WTC11 (cell line): Measurements from ENCODE around the gene USH1C. TPM values are rescaled to one million over a fixed set of nuclear protein-coding genes. Genes with fewer than 3 reads are reported as not detected.

Source experiments
- ATAC-seq: fragments of 200-7000 bp; cut with Tn5 transposase; 2 replicates; pipeline ENCODE4 v1.10.0; 2021; ENCODE audit warnings: mild to moderate bottlenecking, moderate library complexity
- CTCF ChIA-PET: fragments of 300-600 bp; sonication (Branson Sonifier 250); formaldehyde crosslinking; loops from one replicate; lab custom pipeline; 2021; ENCODE audit warnings: antibody characterized with exemption; lab: Charles Lee
- POLR2A ChIA-PET: fragments of 350-600 bp; sonication (Branson Sonifier 250); formaldehyde crosslinking; loops from one replicate; lab custom pipeline; 2021; ENCODE audit warnings: antibody characterized with exemption; lab: Charles Lee
- DNase-seq: peaks from one replicate; pipeline ENCODE4 v3.0.0; 2021; ENCODE audit warnings: low spot score
- H3K27ac Mint-ChIP-seq: 2 replicates; pipeline ENCODE4 v1.8.0; 2021; ENCODE audit warnings: mixed read lengths
- H3K27me3 Mint-ChIP-seq: 2 replicates; pipeline ENCODE4 v1.8.0; 2021; ENCODE audit warnings: low read depth, mild to moderate bottlenecking, moderate library complexity, mixed read lengths
- H3K36me3 Mint-ChIP-seq: 2 replicates; pipeline ENCODE4 v1.8.0; 2021; ENCODE audit warnings: mixed read lengths
- H3K4me1 Mint-ChIP-seq: 2 replicates; pipeline ENCODE4 v1.8.0; 2022; ENCODE audit warnings: mixed read lengths
- H3K4me3 Mint-ChIP-seq: 2 replicates; pipeline ENCODE4 v1.8.0; 2021; ENCODE audit warnings: mild to moderate bottlenecking, moderate library complexity, mixed read lengths
- H3K9me3 Mint-ChIP-seq: 2 replicates; pipeline ENCODE4 v1.8.0; 2021; ENCODE audit warnings: mixed read lengths
- ATF1 ChIP-seq: sonication (generic); formaldehyde crosslinking; IDR thresholded peaks from 2 replicates; pipeline ENCODE4 v1.8.1; 2023; ENCODE audit warnings: mild to moderate bottlenecking, moderate library complexity, missing genetic modification reagents
- CREB1 ChIP-seq: sonication (generic); formaldehyde crosslinking; IDR thresholded peaks from 2 replicates; pipeline ENCODE4 v1.8.0; 2023; ENCODE audit warnings: mild to moderate bottlenecking, missing genetic modification reagents
- FOXK1 ChIP-seq: sonication (generic); formaldehyde crosslinking; IDR thresholded peaks from 2 replicates; pipeline ENCODE4 v1.8.0; 2022; ENCODE audit warnings: mild to moderate bottlenecking, moderate library complexity, missing genetic modification reagents
- GRHL2 ChIP-seq: fragments of 250-450 bp; sonication (Bioruptor Pico); IDR thresholded peaks from 2 replicates; pipeline ENCODE4 v1.8.0; 2022; ENCODE audit warnings: mild to moderate bottlenecking, moderate library complexity; ENCODE audit not compliant: insufficient replicate concordance, severe bottlenecking
- GTF2I ChIP-seq: fragments of 250-450 bp; sonication (Bioruptor Pico); conservative IDR thresholded peaks from 2 replicates; pipeline ENCODE4 v1.4.0; 2021; ENCODE audit warnings: mild to moderate bottlenecking
- JAZF1 ChIP-seq: fragments of 250-450 bp; sonication (Bioruptor Pico); IDR thresholded peaks from 2 replicates; pipeline ENCODE4 v1.9.0; 2021; ENCODE audit warnings: moderate library complexity, mild to moderate bottlenecking, inconsistent platforms
- SMAD3 ChIP-seq: sonication (generic); formaldehyde crosslinking; IDR thresholded peaks from 2 replicates; pipeline ENCODE4 v1.8.0; 2022; ENCODE audit warnings: missing genetic modification reagents, mild to moderate bottlenecking, borderline replicate concordance
- SMAD4 ChIP-seq: sonication (generic); formaldehyde crosslinking; IDR thresholded peaks from 2 replicates; pipeline ENCODE4 v1.8.0; 2022; ENCODE audit warnings: mild to moderate bottlenecking, missing genetic modification reagents
- ZNF219 ChIP-seq: sonication (generic); formaldehyde crosslinking; IDR thresholded peaks from 2 replicates; pipeline ENCODE4 v1.8.0; 2023; ENCODE audit warnings: missing genetic modification reagents, mild to moderate bottlenecking, borderline replicate concordance
- ZNF671 ChIP-seq: fragments of 250-450 bp; sonication (Bioruptor Pico); IDR thresholded peaks from 2 replicates; pipeline ENCODE4 v1.8.0; 2021; ENCODE audit warnings: mild to moderate bottlenecking
- total RNA-seq: library from RNA; stranded (reverse); gene quantifications from 3 replicates; pipeline ENCODE4 v1.2.3, GENCODE V29; 2021
- TF ChIP-seq, protein P1 (sequence below): sonication (generic); formaldehyde crosslinking; IDR thresholded peaks from 2 replicates; pipeline ENCODE4 v1.8.0; 2022; ENCODE audit warnings: mild to moderate bottlenecking, missing genetic modification reagents
- TF ChIP-seq, protein P2 (sequence below): sonication (generic); formaldehyde crosslinking; IDR thresholded peaks from 2 replicates; pipeline ENCODE4 v1.8.1; 2023; ENCODE audit warnings: mild to moderate bottlenecking, missing genetic modification reagents
- TF ChIP-seq, protein P3 (sequence below): sonication (generic); formaldehyde crosslinking; IDR thresholded peaks from 2 replicates; pipeline ENCODE4 v1.8.1; 2023; ENCODE audit warnings: mild to moderate bottlenecking, missing genetic modification reagents, moderate library complexity
- TF ChIP-seq, protein P4 (sequence below): sonication (generic); formaldehyde crosslinking; IDR thresholded peaks from 2 replicates; pipeline ENCODE4 v1.8.1; 2022; ENCODE audit warnings: mild to moderate bottlenecking, moderate library complexity, missing genetic modification reagents
- TF ChIP-seq, protein P5 (sequence below): fragments of 200-600 bp; IDR thresholded peaks from 2 replicates; pipeline ENCODE4 v1.8.0; 2022; ENCODE audit warnings: antibody characterized with exemption
- TF ChIP-seq, protein P6 (sequence below): sonication (generic); formaldehyde crosslinking; IDR thresholded peaks from 2 replicates; pipeline ENCODE4 v1.8.0; 2022; ENCODE audit warnings: missing genetic modification reagents
- TF ChIP-seq, protein P7 (sequence below): fragments of 250-450 bp; sonication (Bioruptor Pico); IDR thresholded peaks from 2 replicates; pipeline ENCODE4 v2.1.2; 2022; ENCODE audit warnings: mild to moderate bottlenecking, moderate library complexity
- TF ChIP-seq, protein P8 (sequence below): sonication (generic); formaldehyde crosslinking; conservative IDR thresholded peaks from 2 replicates; pipeline ENCODE4 v1.8.1; 2022; ENCODE audit warnings: mild to moderate bottlenecking, missing genetic modification reagents

The USH1C gene
- total RNA-seq, 1 experiment from 2014 or later = 3.9 TPM

DNA sequence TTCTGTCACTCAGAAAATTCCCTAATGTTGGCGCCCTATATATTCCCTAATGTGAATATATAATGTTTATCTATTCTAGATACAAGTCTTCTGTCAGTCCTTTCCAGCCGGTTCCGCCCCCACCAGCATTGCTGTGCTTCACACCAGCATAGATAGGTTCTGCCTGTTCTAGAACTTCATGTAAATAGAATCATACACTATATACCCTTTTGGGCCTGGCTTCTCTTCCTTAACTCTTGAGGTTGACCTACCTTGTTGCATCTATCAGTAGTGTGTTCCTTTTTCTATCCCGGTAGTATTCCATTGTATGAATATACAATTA is 37.5 kb upstream of the USH1C start:
- DNase-seq (no peak), ATAC-seq (no peak)
- Mint-ChIP-seq H3K9me3 (no peaks in the 10 kb centered on the region; the same call in 1 of the 2 replicates), H3K27ac (no peak overlapping the region), H3K4me1 (peaks cover 11% of the 10 kb centered on the region), H3K36me3 (no peaks in the 10 kb centered on the region), H3K27me3 (no peaks in the 10 kb centered on the region; the same call in 1 of the 2 replicates), H3K4me3 (no peak overlapping the region)
- no peak for TF ChIP-seq GTF2I (CRISPR knock-in tag)
- TF ChIP-seq, protein P1, sequence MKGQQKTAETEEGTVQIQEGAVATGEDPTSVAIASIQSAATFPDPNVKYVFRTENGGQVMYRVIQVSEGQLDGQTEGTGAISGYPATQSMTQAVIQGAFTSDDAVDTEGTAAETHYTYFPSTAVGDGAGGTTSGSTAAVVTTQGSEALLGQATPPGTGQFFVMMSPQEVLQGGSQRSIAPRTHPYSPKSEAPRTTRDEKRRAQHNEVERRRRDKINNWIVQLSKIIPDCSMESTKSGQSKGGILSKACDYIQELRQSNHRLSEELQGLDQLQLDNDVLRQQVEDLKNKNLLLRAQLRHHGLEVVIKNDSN (CRISPR knock-in tag) = no peak
- TF ChIP-seq, protein P2, sequence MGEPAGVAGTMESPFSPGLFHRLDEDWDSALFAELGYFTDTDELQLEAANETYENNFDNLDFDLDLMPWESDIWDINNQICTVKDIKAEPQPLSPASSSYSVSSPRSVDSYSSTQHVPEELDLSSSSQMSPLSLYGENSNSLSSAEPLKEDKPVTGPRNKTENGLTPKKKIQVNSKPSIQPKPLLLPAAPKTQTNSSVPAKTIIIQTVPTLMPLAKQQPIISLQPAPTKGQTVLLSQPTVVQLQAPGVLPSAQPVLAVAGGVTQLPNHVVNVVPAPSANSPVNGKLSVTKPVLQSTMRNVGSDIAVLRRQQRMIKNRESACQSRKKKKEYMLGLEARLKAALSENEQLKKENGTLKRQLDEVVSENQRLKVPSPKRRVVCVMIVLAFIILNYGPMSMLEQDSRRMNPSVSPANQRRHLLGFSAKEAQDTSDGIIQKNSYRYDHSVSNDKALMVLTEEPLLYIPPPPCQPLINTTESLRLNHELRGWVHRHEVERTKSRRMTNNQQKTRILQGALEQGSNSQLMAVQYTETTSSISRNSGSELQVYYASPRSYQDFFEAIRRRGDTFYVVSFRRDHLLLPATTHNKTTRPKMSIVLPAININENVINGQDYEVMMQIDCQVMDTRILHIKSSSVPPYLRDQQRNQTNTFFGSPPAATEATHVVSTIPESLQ (CRISPR knock-in tag) = no peak
- TF ChIP-seq, protein P3, sequence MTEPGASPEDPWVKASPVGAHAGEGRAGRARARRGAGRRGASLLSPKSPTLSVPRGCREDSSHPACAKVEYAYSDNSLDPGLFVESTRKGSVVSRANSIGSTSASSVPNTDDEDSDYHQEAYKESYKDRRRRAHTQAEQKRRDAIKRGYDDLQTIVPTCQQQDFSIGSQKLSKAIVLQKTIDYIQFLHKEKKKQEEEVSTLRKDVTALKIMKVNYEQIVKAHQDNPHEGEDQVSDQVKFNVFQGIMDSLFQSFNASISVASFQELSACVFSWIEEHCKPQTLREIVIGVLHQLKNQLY (CRISPR knock-in tag) = no peak
- TF ChIP-seq SMAD4 = no peak
- no peak for TF ChIP-seq ATF1 (CRISPR knock-in tag)
- TF ChIP-seq SMAD3 = no peak
- TF ChIP-seq, protein P4, sequence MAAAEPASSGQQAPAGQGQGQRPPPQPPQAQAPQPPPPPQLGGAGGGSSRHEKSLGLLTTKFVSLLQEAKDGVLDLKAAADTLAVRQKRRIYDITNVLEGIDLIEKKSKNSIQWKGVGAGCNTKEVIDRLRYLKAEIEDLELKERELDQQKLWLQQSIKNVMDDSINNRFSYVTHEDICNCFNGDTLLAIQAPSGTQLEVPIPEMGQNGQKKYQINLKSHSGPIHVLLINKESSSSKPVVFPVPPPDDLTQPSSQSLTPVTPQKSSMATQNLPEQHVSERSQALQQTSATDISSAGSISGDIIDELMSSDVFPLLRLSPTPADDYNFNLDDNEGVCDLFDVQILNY (CRISPR knock-in tag) = no peak
- TF ChIP-seq GRHL2 (CRISPR knock-in tag) = no peak
- TF ChIP-seq, protein P5, sequence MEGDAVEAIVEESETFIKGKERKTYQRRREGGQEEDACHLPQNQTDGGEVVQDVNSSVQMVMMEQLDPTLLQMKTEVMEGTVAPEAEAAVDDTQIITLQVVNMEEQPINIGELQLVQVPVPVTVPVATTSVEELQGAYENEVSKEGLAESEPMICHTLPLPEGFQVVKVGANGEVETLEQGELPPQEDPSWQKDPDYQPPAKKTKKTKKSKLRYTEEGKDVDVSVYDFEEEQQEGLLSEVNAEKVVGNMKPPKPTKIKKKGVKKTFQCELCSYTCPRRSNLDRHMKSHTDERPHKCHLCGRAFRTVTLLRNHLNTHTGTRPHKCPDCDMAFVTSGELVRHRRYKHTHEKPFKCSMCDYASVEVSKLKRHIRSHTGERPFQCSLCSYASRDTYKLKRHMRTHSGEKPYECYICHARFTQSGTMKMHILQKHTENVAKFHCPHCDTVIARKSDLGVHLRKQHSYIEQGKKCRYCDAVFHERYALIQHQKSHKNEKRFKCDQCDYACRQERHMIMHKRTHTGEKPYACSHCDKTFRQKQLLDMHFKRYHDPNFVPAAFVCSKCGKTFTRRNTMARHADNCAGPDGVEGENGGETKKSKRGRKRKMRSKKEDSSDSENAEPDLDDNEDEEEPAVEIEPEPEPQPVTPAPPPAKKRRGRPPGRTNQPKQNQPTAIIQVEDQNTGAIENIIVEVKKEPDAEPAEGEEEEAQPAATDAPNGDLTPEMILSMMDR = no peak
- TF ChIP-seq, protein P6, sequence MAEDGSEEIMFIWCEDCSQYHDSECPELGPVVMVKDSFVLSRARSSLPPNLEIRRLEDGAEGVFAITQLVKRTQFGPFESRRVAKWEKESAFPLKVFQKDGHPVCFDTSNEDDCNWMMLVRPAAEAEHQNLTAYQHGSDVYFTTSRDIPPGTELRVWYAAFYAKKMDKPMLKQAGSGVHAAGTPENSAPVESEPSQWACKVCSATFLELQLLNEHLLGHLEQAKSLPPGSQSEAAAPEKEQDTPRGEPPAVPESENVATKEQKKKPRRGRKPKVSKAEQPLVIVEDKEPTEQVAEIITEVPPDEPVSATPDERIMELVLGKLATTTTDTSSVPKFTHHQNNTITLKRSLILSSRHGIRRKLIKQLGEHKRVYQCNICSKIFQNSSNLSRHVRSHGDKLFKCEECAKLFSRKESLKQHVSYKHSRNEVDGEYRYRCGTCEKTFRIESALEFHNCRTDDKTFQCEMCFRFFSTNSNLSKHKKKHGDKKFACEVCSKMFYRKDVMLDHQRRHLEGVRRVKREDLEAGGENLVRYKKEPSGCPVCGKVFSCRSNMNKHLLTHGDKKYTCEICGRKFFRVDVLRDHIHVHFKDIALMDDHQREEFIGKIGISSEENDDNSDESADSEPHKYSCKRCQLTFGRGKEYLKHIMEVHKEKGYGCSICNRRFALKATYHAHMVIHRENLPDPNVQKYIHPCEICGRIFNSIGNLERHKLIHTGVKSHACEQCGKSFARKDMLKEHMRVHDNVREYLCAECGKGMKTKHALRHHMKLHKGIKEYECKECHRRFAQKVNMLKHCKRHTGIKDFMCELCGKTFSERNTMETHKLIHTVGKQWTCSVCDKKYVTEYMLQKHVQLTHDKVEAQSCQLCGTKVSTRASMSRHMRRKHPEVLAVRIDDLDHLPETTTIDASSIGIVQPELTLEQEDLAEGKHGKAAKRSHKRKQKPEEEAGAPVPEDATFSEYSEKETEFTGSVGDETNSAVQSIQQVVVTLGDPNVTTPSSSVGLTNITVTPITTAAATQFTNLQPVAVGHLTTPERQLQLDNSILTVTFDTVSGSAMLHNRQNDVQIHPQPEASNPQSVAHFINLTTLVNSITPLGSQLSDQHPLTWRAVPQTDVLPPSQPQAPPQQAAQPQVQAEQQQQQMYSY (CRISPR knock-in tag) = no peak
- TF ChIP-seq JAZF1 (CRISPR knock-in tag) = no peak
- TF ChIP-seq, protein P7, sequence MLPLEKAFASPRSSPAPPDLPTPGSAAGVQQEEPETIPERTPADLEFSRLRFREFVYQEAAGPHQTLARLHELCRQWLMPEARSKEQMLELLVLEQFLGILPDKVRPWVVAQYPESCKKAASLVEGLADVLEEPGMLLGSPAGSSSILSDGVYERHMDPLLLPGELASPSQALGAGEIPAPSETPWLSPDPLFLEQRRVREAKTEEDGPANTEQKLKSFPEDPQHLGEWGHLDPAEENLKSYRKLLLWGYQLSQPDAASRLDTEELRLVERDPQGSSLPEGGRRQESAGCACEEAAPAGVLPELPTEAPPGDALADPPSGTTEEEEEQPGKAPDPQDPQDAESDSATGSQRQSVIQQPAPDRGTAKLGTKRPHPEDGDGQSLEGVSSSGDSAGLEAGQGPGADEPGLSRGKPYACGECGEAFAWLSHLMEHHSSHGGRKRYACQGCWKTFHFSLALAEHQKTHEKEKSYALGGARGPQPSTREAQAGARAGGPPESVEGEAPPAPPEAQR (CRISPR knock-in tag) = no peak
- TF ChIP-seq CREB1 (CRISPR knock-in tag) = no peak
- TF ChIP-seq FOXK1 (CRISPR knock-in tag) = no peak
- no peak for TF ChIP-seq ZNF219 (CRISPR knock-in tag)
- TF ChIP-seq, protein P8, sequence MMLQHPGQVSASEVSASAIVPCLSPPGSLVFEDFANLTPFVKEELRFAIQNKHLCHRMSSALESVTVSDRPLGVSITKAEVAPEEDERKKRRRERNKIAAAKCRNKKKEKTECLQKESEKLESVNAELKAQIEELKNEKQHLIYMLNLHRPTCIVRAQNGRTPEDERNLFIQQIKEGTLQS (CRISPR knock-in tag) = no peak
- TF ChIP-seq ZNF671 (CRISPR knock-in tag) = no peak
- CTCF ChIA-PET = no interaction called here
- POLR2A ChIA-PET = no interaction called here
